ENCODE data around the gene MAST4.

Gene MAST4

GRCh38 chr5:66606713-66607112, 10.5 kb downstream of the MAST4 start:
- DNase-seq, result no peak

- DNase-seq, result no peak
These were observed 12.3 kb downstream of the MAST4 start for GRCh38 chr5:66608501-66608900.

GRCh38 chr5:66609615-66610014, 13.4 kb downstream of the MAST4 start:
- no peak for DNase-seq

GRCh38 chr5:66612226-66612625, 16.0 kb downstream of the MAST4 start:
- no peak for DNase-seq

DNA sequence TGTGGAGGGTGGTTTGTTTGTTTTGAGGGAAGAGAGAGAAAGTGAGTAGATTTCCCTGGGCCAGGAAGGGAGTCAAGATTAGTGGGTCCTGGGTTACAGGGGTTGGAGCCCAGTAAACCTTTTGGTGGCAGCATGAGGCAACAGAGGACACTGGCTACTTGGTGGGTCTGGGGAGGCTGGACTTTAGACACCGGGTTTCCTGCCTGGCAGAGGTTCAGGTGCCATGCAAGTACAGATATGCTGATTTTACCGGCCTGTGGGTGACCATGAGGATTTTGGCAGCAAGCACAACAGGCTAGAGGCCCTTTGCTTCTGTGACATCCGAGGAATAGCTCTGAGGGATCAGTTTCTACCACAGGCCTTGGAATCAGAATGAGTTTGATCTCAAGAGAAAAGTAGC, 18.9 kb downstream of the MAST4 start:
- no peak for DNase-seq

GRCh38 chr5:66615894-66616293, 19.7 kb downstream of the MAST4 start:
- no peak for DNase-seq

- no peak for DNase-seq
These were observed 20.5 kb downstream of the MAST4 start for GRCh38 chr5:66616520-66617225.

DNA sequence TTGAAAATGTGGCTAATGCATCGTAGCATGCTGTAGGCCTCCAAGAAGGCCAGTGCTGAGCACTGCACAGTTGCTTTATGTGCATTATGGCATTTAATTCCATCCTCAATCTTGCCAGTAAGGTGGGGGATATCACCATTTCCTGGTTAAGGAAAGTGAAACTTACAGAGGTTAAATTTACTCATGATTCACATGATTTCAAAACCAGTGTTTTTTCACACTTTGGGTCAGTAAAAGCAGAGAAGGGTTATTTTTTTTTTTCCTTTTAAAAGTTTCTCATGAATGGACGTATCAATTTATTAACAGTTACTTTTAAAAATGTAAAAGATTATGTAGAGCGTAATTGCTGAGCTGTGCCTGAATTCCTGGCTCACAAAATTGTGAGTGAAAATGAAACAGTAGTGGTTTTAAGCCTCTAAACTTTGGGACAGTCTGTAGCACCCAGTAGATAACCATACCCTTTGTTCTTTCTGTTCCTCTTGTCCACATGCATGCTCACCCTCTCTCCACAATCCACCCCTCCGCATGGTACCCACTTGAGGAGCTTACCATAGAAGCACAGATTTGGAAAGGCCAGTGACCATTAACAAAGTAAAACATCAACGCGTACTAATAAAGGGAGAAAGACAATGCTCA, 21.2 kb downstream of the MAST4 start:
- DNase-seq, result no peak

- no peak for DNase-seq
These were observed 22.0 kb downstream of the MAST4 start for GRCh38 chr5:66617991-66618768.

DNA sequence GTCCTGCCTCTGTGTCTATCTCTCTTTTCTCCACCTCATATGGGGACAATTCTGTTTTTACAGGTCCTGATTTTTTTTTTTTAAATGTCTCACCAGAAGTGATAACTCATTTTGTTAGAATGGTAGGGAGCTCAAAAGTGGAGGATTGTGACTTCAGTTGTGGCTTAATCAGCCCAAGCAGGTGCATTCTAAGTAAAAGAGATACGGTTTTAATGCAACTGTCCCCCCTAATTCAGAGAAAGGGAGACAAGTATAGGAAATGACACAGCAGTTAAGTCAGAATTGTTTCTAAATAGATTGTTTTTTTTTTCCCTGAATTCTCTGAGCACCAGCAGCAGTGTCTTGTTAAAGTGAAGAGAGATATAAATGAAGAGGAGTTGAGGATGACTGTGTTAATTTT, 24.5 kb downstream of the MAST4 start:
- no peak for DNase-seq

DNA sequence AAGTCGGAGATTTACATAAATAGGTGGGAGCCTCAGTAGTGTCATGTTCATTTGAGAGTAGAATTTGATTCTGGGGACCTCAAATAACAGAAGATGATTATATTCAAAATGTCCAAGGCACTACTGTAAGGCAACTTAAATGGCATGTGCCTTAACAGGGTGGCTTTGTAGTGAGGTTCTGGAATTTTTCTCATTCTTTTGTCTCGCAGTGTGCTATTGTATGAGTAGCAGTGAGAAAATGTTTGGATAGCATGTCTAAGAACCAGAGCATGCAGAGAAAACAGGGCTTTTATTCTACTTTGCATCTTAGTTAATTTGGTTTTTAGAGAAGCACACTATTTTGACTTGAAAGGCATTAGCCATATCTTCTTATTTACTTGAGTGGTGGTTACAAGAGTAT, 25.0 kb downstream of the MAST4 start:
- no peak for DNase-seq

DNA sequence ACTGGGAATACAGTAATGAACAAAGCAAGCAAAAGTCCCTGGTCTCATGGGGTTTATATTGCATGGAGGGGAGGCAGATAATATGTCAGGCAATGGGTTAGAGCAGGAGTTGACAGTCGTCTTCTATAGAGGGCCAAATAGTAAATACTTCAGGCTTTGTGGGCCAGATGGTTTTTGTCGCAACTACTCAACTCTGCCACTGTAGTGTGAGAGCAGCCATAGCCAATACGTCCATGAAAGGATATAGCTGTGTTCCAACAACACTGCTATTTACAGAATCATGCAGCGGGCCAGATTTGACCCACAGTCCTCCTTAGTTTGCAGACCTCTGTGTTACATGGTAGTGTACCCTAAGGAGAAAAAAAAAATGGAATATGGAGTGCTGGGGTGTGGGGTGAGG, 25.5 kb downstream of the MAST4 start:
- no peak for DNase-seq

GRCh38 chr5:66628561-66628960, 32.4 kb downstream of the MAST4 start:
- DNase-seq, result no peak

DNA sequence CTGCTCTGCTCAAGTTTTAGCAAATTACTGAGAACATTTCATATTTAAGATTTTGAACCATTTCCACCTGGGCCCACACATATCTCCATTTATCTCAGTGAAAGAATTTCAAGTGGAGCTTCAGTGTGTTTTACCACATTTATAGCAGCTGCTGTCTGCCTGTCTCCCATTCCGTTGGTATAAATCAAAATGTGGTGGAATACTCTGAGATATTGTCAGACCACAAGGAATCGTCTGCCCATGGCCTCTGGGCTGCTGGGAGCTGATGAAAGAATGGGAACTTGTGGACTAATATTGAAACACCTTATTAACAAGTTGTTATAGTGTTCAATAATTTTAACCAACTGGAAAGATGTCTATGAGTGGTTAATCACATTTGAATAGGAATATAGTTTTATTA, 33.3 kb downstream of the MAST4 start:
- no peak for DNase-seq

DNA sequence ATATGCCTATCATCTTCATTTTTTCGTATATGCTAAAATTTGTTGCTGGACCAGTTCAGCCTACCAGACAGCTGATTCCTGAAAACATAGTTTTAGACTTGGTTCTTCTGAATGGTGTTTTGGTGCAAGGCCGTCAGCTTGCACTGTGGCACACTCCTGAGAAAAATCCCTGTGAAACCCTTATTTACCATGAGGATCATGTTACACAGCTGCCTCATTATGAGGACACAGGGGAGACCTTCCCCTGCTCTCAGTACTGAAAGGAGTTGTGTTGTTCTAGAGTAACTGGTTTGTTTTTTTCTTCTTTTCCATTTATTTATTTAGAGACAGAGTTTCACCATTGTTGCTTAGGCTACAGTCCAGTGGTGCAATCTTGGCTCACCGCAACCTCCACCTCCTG, 37.6 kb downstream of the MAST4 start:
- DNase-seq, result no peak

- DNase-seq, result no peak
These were observed 38.4 kb downstream of the MAST4 start for GRCh38 chr5:66634601-66635000.

- DNase-seq, result no peak
These were observed 41.8 kb downstream of the MAST4 start for GRCh38 chr5:66637994-66638393.

DNA sequence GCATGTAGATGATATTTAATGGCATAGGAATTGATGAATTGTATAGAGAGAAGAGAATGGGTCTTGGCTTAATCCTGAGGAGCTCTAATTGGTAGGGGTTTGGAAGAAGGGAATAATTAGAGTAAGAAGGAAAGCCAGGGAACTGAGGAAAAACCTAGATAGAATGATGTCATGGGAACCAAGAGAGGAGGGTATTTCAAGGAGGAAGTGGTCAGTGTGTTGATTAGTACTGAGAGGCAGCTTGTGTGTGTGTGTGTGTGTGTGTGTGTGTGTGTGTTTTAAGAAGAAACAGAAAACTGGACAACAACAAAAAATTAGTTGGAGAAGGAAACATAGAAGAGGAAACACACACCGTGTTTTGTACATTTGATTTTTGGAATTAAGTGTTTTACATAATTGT, 42.8 kb downstream of the MAST4 start:
- DNase-seq, result no peak

DNA sequence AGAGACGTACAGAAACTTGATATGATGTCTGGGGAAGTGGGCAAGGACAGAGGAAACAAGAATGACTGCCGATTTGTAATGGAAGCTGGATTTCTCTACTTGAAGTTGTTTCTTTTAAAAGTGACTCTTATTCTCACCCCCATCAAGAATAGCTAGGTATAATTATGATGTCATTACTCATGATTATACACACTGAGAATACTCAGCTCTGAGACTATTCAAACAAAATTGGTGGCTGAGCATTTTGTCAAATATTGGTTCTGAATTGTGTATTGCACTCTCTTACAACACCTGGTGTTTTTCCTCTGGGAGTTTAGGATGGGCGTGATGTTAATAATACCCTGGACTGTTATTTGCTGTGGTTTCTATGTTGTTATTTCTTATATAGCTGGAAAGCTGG, 46.3 kb downstream of the MAST4 start:
- no peak for DNase-seq

DNA sequence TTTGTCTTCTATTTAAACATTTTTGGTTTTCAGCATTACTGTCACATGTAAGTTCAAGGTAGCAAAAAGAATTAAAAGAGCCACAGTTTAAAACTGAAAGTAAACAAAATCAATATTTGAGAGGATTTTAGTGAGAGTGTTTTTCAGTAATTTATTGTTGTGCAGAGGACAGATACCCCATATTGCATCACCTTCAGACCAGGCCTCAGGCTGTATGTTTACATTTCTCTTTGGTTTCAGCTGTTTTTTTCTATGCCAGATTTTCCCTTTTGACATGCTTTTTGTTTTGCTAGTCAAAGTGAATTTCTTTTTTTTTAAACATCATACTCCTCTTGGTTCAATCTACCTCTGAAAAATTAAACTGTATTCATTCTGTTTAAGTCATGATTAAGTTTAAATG, 47.2 kb downstream of the MAST4 start:
- no peak for DNase-seq

DNA sequence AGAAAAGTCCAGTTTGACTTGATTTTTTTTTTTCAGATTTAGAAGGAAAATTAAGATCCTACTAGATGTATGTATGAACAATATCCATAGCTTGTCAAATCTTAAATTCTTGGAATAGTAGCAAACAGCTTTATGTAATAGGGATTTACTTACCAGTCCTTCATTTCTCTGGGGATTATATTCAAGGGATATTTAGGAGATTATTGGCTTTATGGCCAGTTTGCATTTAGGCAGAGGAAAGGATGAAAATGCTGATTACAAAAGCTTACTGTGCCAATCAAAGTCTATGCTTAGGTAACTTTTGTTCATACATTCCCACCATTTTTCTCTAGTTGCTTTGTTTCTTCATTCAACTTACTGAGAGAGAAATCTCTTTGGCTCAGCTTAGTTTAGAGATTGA, 47.9 kb downstream of the MAST4 start:
- no peak for DNase-seq

- no peak for DNase-seq
These were observed 48.8 kb downstream of the MAST4 start for GRCh38 chr5:66645039-66645438.

GRCh38 chr5:66646570-66646969, 50.4 kb downstream of the MAST4 start:
- no peak for DNase-seq

- DNase-seq, result no peak
These were observed 51.1 kb downstream of the MAST4 start for GRCh38 chr5:66647146-66647856.
